OCI-LY1 (cell line): ENCODE results near the gene DDIT4.
"Not testable (repeated sequence)": the region's sequence is repeated elsewhere in the genome, so short reads cannot be mapped to it uniquely, and the experiment has no call there.

Experiments used
- H2AFZ ChIP-seq: fragments of 200-600 bp; sonication (generic), shearing (Covaris generic); 2 replicates; pipeline ENCODE4 v1.6.0; 2014; ENCODE audit warnings: antibody characterized with exemption, mild to moderate bottlenecking, low read length
- H3F3A ChIP-seq: fragments of 200-600 bp; sonication (generic), shearing (Covaris generic); 2 replicates; pipeline ENCODE4 v1.6.0; 2014; ENCODE audit warnings: mild to moderate bottlenecking, antibody characterized with exemption, low read length, moderate library complexity; ENCODE audit not compliant: insufficient read depth
- H3K27ac ChIP-seq: fragments of 200-600 bp; sonication (generic); 2 replicates; pipeline ENCODE4 v1.5.1; 2014; ENCODE audit warnings: low read length, mixed run types, mild to moderate bottlenecking, low read depth; ENCODE audit not compliant: poor library complexity, severe bottlenecking
- H3K27me3 ChIP-seq: fragments of 200-600 bp; sonication (generic); 2 replicates; pipeline ENCODE4 v1.6.0; 2014; ENCODE audit warnings: antibody characterized with exemption, mild to moderate bottlenecking, low read length, moderate library complexity; ENCODE audit not compliant: insufficient read depth
- H3K36me3 ChIP-seq: fragments of 200-600 bp; sonication (generic); 2 replicates; pipeline ENCODE4 v1.6.1; 2014; ENCODE audit warnings: mild to moderate bottlenecking, antibody characterized with exemption, low read length, moderate library complexity, mixed read lengths; ENCODE audit not compliant: insufficient read depth
- H3K4me1 ChIP-seq: fragments of 200-600 bp; sonication (generic); 2 replicates; pipeline ENCODE4 v1.5.1; 2014; ENCODE audit warnings: mild to moderate bottlenecking, low read length, moderate library complexity; ENCODE audit not compliant: insufficient read depth, severe bottlenecking
- H3K4me2 ChIP-seq: fragments of 200-600 bp; sonication (generic), shearing (Covaris generic); 2 replicates; pipeline ENCODE4 v1.6.1; 2014; ENCODE audit warnings: low read length
- H3K4me3 ChIP-seq: fragments of 200-600 bp; sonication (generic); 2 replicates; pipeline ENCODE4 v1.5.1; 2014; ENCODE audit warnings: low read length, low read depth, mild to moderate bottlenecking, mixed read lengths; ENCODE audit not compliant: poor library complexity, severe bottlenecking
- H3K79me2 ChIP-seq: fragments of 200-600 bp; shearing (Covaris generic); 2 replicates; pipeline ENCODE4 v1.6.1; 2016; ENCODE audit warnings: mixed run types, low read length, mixed read lengths; ENCODE audit not compliant: insufficient read depth
- H3K9ac ChIP-seq: fragments of 200-600 bp; sonication (generic), shearing (Covaris generic); 2 replicates; pipeline ENCODE4 v1.6.1; 2014; ENCODE audit warnings: mild to moderate bottlenecking, low read length, mixed read lengths
- H3K9me2 ChIP-seq: fragments of 200-600 bp; sonication (generic), shearing (Covaris generic); 2 replicates; pipeline ENCODE4 v1.6.1; 2014; ENCODE audit warnings: low read depth, mild to moderate bottlenecking, low read length, mixed read lengths
- H3K9me3 ChIP-seq: fragments of 200-600 bp; shearing (Covaris generic); 2 replicates; pipeline ENCODE4 v1.6.1; 2014; ENCODE audit warnings: low read length, mixed read lengths
- H4K20me1 ChIP-seq: fragments of 200-600 bp; sonication (generic), shearing (Covaris generic); 2 replicates; pipeline ENCODE4 v1.6.0; 2016; ENCODE audit warnings: mild to moderate bottlenecking, low read length; ENCODE audit not compliant: insufficient read depth
- EZH2 ChIP-seq: fragments of 200-600 bp; sonication (generic), shearing (Covaris generic); IDR thresholded peaks from 2 replicates; pipeline ENCODE4 v1.8.0; 2017; ENCODE audit warnings: borderline replicate concordance, mixed run types, mild to moderate bottlenecking, antibody characterized with exemption, low read length, moderate library complexity, mixed read lengths
- TF ChIP-seq, protein P1 (sequence below): fragments of 200-600 bp; sonication (generic), shearing (Covaris generic); IDR thresholded peaks from 2 replicates; pipeline ENCODE4 v1.5.1; 2017; ENCODE audit warnings: mild to moderate bottlenecking, antibody characterized with exemption, low read length, moderate library complexity, mixed read lengths

DDIT4 gene

DNA sequence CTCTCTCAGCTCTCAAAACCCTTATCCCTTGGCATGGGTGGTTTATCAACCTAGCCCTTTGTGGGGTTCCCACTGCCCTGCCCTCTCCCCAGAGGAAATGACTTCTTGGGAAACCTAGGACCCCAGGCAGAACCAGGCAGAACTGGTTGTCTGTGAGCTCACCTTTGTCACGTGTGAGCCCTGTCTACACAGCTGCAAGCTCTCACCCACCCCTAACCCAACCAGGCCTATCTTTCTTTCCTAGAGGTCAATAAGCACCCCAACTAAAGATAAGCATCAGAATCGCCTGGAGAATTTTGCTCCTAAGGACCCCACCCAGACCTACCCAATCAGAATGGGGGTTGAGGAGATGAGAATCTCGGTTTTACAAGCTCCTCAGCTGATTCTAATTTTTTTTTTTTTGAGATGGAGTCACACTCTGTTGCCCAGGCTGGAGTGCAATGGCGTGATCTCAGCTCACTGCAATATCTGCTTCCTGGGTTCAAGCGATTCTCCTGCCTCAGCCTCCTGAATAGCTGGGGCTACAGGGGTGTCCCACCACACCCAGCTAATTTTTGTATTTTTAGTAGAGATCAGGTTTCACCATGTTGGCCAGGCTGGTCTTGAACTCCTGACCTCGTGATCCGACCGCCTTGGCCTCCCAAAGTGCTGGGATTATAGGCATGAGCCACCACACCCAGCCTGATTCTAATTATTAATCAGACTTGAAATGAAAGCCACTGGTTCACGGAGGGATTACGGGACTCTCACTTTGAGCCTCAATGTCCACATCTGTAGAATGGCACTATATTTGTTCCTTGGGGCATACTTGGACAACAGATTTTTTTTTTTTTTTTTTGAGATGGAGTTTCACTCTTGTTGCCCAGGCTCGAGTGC, 7.5 kb upstream of the DDIT4 start:
- peak overlapping the region; percentile 62 for H3K27ac ChIP-seq
- peaks cover 45% of the 10 kb centered on the region for H3K4me1 ChIP-seq
- H3K9me3 ChIP-seq = no peaks in the 10 kb centered on the region
- H3K9ac ChIP-seq = no peak overlapping the region
- no peaks in the 10 kb centered on the region for H4K20me1 ChIP-seq
- H3K9me2 ChIP-seq = no peaks in the 10 kb centered on the region
- no peak for TF ChIP-seq EZH2
- TF ChIP-seq, protein P1, sequence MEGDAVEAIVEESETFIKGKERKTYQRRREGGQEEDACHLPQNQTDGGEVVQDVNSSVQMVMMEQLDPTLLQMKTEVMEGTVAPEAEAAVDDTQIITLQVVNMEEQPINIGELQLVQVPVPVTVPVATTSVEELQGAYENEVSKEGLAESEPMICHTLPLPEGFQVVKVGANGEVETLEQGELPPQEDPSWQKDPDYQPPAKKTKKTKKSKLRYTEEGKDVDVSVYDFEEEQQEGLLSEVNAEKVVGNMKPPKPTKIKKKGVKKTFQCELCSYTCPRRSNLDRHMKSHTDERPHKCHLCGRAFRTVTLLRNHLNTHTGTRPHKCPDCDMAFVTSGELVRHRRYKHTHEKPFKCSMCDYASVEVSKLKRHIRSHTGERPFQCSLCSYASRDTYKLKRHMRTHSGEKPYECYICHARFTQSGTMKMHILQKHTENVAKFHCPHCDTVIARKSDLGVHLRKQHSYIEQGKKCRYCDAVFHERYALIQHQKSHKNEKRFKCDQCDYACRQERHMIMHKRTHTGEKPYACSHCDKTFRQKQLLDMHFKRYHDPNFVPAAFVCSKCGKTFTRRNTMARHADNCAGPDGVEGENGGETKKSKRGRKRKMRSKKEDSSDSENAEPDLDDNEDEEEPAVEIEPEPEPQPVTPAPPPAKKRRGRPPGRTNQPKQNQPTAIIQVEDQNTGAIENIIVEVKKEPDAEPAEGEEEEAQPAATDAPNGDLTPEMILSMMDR = no peak
- no peaks in the 10 kb centered on the region for H3K36me3 ChIP-seq
- no peaks in the 10 kb centered on the region for H3K27me3 ChIP-seq
- H3K79me2 ChIP-seq = no peaks in the 10 kb centered on the region
- H3K4me3 ChIP-seq = no peak overlapping the region
- no peak overlapping the region for H2AFZ ChIP-seq
- no peak overlapping the region; the same call in 1 of the 2 replicates for H3K4me2 ChIP-seq
- no peaks in the 10 kb centered on the region for H3F3A ChIP-seq

GRCh38 chr10:72267381-72267780, 6.3 kb upstream of the DDIT4 start:
- Histone ChIP-seq H3K79me2 (no peaks in the 10 kb centered on the region), H3K9me2 (no peaks in the 10 kb centered on the region), H3K9me3 (no peaks in the 10 kb centered on the region), H3K4me1 (peaks cover 35% of the 10 kb centered on the region), H3F3A (no peaks in the 10 kb centered on the region), H3K4me2 (no peak overlapping the region), H3K9ac (no peak overlapping the region), H2AFZ (no peak overlapping the region), H3K27me3 (no peaks in the 10 kb centered on the region), H3K4me3 (no peak overlapping the region), H3K36me3 (no peaks in the 10 kb centered on the region), H4K20me1 (no peaks in the 10 kb centered on the region), H3K27ac (no peak overlapping the region)
- TF ChIP-seq, protein P1 = no peak
- TF ChIP-seq EZH2 = no peak

- Histone ChIP-seq H3F3A (no peaks in the 10 kb centered on the region), H3K27me3 (no peaks in the 10 kb centered on the region), H3K9me2 (no peaks in the 10 kb centered on the region), H3K4me2 (no peak overlapping the region), H2AFZ (no peak overlapping the region), H3K27ac (no peak overlapping the region), H3K4me1 (peaks cover 37% of the 10 kb centered on the region), H4K20me1 (no peaks in the 10 kb centered on the region), H3K79me2 (no peaks in the 10 kb centered on the region), H3K4me3 (no peak overlapping the region), H3K9ac (no peak overlapping the region), H3K36me3 (no peaks in the 10 kb centered on the region), H3K9me3 (no peaks in the 10 kb centered on the region)
- no peak for TF ChIP-seq EZH2
- TF ChIP-seq, protein P1 = no peak
Measured at GRCh38 chr10:72267819-72268399, 5.8 kb upstream of the DDIT4 start.

DNA sequence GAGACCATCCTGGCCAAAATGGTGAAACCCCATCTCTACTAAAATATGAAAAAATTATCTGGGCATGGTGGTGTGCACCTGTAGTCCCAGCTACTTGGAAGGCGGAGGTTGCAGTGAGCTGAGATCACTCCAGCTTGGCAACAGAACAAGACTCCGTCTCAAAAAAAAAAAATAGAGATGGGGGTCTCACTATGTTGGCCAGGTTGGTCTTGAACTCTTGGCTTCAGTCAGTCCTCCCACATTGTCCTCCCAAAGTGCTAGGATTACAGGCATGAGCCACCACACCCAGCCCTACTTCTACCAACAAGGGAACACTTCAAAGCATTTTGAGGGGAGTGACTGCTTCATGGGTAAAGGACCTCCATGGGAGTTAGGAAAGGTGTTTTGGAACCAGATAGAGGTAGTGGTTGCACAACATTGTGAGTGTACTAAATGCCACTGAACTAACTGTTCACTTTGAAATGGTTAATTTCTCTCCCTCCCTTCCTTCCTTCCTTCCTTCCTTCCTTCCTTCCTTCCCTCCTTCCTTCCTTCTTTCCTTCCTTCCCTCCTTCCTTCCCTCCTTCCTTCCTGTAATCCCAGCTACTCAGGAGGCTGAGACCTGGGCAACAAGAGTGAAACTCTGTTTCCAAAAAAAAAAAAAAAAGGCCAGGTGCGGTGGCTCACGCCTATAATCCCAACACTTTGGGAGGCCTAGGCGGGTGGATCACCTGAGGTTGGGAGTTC, 5.1 kb upstream of the DDIT4 start:
- not testable (repeated sequence) for H3K4me3 ChIP-seq, H3K27ac ChIP-seq, H2AFZ ChIP-seq, H3K79me2 ChIP-seq, H3K9me3 ChIP-seq, H4K20me1 ChIP-seq, H3K36me3 ChIP-seq, H3K9ac ChIP-seq, H3K9me2 ChIP-seq, H3K4me2 ChIP-seq, H3K27me3 ChIP-seq, H3F3A ChIP-seq
- H3K4me1 ChIP-seq = peaks cover 34% of the 10 kb centered on the region
